Activated CD4-positive, alpha-beta T cell treated with anti-CD3 and anti-CD28 coated beads, Interleukin-2, amount 50 U/mL, for 1 hour (primary cell): ENCODE results near the gene ZNF155.
"Not testable (repeated sequence)": the region's sequence is repeated elsewhere in the genome, so short reads cannot be mapped to it uniquely, and the experiment has no call there.

Experiments
- DNase-seq: peaks from one replicate; pipeline ENCODE4 v3.0.0-alpha.2; 2020

ZNF155 gene

DNA sequence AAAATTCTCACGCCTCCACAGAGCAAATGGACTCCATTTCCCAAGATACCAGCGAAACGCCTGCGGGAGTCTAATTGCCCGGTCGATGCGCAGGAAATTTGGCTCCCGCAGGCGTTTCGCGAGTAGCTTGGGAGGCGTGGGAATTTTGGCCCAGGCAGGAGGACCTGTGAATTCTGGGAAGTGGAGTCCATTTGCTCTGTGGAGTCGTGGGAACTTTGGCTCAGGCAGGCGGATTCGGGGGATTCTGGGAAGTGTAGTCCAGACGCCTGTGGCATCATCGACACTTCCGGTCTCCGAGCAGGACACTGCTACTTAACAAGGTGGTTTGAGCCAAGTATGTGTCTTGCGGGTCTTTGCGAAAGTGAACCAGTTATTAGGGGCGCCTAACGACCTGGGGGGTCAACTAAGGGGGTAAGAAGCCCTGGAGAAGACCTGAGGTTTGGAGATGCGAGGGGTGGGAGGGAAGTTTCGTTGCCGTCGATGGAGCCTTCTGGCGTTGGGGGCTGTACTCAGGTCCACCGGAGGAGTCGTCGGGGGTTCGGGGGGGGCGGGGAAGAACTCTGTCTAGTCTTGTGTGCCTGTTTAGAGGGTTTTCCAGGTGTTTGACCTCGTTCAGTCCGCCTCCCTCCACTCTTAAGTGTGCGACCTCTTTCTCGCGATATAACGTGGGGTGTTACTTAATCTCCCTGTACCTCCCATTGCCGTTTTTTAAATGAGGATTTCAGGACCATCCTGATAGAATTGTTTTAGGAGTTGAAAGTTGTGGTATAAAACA is at the start of gene ZNF155:
Gene ZNF155 (plus strand): TSS at position 277 of the 775 bp plus-strand sequence. CDS start 4,356 bp downstream, outside the sequence.
- peak; percentile 54 for DNase-seq

DNA sequence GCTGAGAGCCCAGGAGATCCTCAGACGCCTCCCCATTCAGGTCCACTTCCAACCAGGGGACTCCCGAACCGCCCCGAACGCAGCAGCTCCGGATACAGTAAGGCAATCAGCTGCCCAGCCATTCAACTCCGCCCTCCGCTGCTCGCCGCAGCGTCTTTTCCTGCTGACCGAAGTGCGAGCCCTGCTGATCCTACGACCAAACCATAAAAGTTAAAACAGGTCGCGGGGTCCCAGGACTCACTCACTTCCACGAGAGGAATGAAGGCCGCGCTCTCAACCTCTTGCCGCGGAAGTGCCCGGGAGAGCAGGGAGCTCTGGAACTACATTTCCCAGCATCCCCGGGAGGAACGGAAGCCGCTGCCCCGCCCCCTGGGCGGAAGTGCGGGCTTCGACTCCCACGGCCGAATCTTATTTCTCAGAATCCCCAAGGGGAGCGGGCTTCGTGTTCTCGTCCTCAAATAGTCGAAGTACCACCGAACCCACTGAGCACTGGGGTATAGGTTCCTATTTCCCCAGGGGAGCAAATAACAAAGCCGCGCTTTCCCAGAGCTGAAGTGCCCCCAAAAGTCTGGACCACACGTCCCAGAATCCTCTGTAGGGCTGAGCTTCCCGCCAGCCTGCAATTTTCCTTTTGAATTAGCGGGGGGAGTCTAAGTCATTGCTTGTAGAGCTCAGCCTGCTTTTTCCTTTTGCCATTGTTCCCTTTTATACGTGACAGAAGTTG is 48.8 kb upstream of the ZNF155 start, which contains the start of gene ZNF45:
Gene ZNF45 (minus strand): TSS at position 298 of the 724 bp plus-strand sequence. CDS start 13,097 bp downstream, outside the sequence.
- DNase-seq: peak; percentile 81

DNA sequence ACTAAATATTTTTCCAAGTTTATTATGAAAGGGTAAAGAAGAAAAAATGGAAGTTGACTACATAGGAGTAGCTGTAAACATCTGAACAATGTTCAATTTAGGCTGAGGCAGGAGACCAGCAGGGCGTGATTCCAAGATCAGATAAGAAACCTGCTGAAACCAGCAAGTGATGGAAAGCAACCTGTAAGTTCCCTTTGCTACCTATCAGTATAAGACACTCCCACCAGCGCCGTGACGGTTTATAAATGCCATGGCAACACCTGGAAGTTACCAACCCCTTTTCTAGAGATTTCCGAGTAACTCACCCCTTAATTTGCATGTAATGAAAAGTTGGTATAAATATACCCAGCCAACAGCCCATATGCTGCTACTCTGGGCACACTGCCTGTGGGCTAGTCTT is 47.8 kb upstream of the ZNF155 start:
- no peak for DNase-seq

DNA sequence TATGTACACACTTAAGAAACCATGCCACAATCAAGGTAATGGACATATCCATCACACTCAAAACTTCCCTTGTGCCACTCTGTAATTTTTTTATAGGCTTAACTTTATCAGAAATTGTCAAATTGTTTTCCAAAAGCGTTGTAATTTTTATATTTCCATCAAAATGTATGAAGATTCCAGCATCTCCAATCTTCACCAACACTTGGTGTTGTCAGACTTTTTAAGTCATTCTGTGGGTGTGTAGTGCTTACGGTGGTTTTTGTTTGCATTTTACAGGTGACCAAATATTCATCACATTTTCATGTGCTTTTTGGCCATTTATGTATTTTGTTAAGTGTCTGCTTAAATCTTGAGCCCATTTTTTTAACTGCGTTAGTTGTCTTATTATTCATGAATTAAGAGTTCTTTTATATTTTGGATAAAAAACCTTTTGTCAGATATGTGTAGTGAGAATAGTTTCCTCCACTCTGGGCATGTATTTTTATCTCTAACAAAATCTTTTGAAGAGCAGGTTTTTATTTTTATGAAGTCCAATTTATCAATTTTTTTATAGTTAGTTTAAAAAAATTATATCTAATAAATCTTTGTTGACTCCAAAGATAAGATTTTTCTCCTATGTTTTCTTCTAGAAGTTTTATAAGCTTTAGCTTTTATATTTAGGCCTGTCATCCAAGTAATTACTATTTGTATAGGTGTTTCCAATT is 44.3 kb upstream of the ZNF155 start:
- DNase-seq: no peak

DNA sequence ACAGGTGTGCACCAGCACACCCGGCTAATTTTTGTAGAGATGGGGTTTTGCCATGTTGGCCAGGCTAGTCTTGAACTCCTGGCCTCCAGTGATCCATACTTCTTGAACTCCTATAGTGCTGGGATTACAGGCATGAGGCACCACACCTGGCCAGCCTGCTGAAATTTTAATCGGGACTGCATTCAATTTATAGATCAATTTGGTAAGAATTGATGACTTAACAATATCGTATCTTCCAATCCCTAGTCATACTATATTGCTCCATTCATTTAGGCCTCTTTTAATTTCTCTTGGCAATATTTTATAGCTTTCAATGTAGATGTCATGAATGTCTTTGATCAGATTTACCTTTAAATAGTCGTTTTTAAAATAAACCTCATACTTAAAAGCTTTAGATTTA is 43.3 kb upstream of the ZNF155 start:
- DNase-seq: no peak

DNA sequence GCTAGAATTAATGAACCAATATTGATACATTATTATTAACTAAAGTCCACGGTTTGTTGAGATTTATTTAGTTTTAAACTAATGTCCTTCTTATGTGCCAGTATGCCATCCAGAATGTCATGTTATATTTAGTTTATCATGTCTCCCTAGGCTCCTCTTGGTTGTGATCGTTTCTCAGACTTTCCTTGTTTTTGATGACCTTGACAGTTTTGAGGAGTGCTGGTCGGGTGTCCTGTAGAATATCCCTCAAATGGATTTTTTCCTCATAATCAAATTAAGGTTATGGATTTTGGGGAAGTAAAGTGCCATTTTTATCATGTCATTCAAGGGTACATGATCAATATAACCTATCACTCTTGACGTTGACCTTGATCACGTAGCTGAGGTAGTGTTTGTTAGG is 42.8 kb upstream of the ZNF155 start:
- DNase-seq: no peak

DNA sequence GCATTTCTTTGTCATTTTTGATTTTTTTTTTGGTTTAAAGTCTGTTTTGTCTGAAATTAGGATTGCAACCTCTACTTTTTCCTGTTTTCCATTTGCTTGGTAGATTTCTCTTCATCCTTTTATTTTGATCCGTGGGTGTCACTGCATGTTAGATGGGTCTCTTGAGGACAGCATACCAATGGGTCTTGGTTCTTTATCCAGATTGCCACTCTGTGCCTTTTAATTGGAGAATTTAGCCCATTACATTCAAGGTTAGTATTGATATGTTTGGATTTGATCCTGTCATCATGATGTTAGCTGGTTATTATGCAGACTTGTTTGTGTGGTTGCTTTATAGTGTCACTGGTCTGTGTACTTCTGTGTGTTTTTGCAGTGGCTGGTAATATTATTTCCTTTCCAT is 36.6 kb upstream of the ZNF155 start:
- DNase-seq: not testable (repeated sequence)

DNA sequence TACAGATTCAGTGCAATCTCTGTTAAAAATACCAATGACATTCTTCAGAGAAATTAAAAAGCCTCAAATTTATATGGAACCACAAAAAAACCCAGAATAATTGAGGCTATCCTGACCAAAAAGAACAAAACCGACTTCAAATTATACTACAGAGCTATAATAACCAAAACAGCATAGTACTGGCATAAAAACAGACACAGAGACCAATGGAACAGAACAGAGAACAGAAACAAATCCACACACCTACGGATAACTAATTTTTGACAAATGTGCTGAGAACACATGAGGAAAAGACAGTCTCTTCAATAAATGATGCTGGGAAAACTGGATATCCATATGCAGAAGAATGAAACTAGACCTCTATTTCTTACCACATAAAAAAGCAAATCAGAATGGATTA is 34.2 kb upstream of the ZNF155 start:
- not testable (repeated sequence) for DNase-seq

DNA sequence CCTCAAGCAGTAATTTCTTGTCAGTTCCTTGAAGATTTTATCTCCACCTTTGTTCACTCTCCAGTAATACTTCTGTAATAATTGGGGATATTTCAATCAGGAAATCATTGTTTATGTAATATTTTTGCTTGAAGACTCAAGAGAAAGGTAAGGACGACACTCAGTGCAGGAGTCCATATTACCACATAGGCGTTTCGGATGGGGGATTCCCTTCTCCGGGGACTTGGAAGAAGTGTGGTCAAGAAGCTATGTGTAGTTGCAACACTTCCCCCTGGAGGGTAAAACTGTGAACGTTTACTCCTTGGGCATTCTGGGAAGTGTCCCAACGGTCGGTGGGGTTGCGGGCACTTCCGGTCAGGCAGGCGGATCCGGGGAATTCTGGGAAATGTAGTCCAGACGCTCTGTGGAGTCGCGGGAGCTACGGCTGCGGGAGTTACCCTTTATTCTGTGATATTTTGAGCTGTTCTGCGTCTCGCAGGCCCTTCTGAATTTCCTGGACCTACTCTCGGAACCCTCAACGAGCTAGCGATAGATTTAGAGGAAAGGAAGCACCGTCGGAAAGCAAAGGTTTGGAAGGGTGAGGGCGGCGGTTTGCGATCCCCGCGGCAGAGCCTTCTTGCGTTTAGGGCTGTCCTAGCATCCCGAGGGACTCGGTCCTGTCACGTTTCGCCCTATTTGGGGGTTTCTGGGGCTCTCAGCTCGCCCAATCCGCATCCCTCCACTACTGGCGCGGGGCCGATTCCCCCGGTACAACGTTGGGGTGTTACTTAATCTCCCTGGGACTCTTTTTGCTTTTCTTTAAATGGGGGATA is 32.9 kb upstream of the ZNF155 start, which contains the start of gene ZNF221:
Gene ZNF221 (plus strand): TSS at position 395 of the 812 bp plus-strand sequence. CDS start 11,499 bp downstream, outside the sequence.
- peak; percentile 24 for DNase-seq

DNA sequence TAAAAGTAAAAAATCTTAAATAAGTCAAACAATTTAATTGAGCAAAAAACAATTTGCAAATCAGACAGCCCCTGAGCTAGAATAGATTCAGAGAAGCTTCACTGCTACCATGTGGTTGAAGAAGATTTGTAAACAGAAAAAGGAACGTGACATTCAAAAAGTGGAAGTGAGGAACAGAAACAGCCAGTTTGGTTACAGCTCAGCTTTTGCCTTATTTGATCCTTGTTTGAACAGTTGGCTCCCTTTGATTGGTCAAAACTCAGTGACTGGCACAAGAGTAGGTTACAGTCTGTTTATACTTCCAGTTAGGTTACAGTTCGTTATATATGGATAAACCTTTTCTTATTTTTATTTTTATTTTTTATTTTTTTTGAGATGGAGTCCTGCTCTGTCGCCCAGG is 27.2 kb upstream of the ZNF155 start:
- DNase-seq: no peak

DNA sequence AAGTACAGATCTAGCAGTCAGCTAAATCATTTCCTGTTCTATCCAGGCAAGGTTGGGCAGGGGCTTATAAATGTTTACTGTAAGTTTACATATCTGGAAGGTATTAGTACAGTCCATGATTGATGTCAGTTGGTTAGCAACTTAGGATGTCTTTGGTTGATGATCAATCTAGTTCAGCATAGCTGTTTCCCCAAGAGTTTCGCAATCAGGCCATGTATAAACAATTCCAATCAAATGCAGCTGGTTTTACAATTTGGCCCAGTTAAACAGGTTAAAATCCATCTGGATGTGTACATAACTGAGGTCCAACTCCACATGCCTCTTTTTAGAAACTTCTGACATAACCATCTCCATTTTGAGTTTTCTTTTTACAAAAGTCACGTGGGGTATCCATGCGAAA is 26.1 kb upstream of the ZNF155 start:
- DNase-seq: no peak

DNA sequence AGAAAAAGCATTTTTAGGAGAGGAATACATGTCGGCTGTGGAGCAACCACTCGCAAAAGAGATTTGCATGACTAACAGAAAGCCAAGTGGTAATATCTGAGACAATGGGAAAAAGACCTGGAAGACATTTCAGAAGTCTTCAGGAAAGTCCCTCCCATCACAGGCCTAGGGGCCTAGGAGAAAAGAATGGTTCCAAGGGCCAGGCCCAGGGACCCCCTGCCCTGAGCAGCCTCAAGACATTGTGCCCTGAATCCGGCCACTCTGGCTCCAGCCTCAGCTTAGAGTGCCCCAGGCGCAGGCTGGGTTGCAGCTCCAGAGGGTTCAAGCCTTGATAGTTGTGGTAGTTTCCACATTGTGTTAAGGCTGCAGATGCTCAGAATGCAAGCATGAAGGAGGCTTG is 23.6 kb upstream of the ZNF155 start:
- DNase-seq: no peak

DNA sequence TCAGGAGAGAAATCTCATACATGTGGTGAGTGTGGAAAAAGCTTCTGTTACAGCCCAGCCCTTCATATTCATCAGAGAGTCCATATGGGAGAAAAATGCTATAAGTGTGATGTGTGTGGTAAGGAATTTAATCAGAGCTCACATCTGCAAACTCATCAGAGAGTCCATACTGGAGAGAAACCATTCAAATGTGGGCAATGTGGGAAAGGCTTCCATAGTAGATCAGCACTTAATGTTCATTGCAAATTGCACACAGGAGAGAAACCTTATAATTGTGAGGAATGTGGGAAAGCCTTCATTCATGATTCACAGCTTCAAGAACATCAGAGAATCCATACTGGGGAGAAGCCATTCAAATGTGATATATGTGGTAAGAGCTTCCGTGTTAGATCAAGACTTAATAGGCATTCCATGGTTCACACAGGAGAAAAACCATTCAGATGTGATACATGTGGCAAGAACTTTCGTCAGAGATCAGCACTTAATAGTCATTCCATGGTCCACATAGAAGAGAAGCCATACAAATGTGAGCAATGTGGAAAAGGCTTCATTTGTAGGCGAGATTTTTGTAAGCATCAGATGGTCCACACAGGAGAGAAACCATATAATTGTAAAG is 17.8 kb upstream of the ZNF155 start:
- no peak for DNase-seq

DNA sequence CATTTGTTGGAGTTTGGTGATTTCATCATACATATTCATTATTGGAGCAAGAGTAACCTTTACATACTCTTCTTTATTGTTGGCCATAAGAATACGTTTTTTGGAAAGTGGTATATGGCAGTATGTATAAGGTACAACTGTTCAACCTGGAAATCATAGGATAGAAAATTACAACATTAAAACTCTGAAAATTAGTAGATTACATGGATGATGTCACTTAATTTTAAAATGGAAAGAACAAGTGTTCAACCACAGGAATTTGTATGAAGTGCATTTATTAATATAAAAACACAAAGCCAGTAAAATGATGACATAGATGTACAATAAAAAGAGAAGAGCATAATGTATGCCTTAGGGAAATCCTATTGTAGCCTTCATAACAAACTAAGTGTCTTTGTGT is 7.3 kb upstream of the ZNF155 start:
- no peak for DNase-seq

DNA sequence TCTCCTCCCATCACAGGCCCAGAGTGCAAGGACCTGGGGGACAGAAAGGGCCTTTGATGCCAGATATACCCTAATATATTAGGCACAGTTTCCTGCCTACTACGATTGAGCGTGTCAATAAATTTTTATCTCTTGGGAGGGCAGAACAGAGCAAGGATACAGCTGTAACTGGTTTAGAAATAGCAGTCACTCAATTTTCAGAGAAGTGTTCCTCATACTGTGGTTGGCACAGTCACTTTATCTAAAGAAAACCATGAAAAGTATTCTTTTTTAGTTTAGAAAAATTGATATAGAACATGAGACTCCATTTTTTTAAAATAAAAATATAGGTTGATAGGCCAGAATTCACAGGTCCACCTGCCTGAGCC is 460 bp upstream of the ZNF155 start:
- DNase-seq: no peak

DNA sequence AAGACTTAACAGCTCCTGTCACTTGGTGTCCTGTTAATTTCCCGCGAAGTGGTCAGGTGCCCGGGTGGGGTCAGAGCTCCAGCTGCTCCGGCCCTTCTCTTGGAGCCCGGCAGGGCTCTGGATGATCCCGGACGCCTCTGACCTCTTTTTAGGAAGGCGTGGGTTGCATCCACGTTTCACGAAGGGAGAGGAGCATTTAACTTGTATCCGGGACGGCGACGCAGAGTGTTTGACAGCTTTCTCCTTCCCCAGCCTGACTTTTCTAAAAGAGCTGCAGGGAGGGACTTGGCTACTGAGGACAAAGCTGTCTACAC is 656 bp downstream of the ZNF155 start:
- DNase-seq: no peak

DNA sequence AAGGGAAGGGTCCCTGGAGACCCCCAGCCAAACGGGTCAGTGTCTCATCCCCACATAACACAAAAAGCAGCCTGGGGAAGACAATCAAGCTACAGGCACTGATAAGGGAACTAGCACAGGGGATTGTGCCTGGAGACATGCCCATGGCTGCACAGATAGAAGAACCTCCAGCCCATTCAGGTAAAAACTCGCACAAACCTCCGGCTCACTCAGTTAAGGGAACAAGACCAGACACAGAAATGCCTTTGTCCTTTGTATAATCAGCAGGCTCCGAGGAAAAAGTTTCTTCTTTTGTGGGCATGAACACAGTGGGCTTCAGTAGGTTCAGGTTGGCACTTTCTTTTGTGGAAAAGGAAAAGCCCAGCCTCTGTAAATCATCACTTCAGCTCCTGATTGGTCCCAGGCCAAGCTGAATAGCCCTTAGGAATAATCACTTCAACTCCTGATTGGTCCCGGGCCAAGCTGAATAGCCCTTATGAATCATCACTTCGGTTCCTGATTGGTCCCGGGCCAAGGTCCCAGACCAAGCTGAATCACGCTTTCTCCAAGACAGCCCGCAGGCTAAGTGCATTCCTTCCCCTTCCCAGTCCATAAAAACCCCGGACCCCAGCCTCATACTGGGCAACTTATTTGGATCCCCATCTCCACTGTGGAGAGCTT is 13.8 kb downstream of the ZNF155 start:
- no peak for DNase-seq

DNA sequence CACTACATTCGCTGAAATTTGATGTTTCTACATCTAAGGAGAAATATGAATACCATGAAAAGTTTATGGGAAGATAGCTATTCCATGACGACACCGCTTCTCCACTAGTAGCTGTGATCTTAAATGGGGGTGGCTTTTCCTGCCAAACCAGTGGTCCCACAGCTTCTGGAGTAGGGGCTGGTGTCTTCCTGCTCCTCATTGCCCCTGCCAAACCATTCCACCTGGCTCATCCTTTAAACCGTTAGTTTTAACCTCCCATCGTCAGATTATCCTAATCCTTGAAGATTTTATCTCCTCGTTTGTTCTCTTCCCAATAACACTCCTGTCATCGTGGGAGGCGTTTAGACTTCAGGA is 18.2 kb downstream of the ZNF155 start:
- no peak for DNase-seq

DNA sequence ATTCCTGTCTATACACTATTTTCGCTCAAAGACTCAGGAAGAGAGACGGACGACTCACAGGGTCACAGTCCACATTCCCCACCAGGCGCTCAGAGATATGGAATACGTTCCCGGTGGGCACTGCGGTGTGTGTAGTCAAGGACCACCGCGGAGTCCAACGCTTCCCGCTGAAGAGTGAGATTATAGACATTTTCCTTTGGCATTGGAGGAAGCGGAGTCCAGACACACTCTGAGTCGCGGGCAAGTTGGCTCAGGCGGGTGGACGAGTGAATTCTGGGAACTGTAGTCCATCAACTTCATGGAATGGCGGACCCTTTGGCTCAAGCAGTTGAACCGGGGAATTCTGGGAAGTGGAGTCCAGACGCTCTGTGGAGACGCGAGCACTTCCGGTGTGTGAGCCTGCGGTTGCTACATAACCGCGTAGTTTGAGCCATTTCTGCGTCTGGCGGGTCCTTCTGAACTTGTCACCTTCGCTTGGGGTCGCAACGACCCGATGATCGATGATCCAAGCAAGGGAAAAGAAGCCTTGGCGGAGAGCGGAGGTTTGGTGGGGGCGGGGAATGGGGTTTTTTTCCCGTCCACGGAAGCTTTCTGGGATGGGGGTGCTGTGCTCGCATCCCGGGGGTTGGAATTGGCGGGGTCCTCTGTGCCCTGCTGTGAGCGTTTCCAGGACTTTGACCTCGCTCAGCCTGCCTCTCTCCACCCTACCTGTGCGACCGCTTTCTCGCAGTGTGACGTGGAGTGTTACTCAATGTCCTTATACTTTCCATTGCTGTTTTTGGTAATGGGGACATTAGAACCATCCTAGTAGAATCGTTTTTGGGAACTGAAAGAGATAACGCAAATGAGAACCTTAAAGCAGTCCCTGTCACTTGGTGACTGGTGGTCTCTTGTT is 18.8 kb downstream of the ZNF155 start, which contains the start of gene ZNF230:
Gene ZNF230 (plus strand): TSS at position 392 of the 895 bp plus-strand sequence. CDS start 4,122 bp downstream, outside the sequence.
- DNase-seq: peak; percentile 75

DNA sequence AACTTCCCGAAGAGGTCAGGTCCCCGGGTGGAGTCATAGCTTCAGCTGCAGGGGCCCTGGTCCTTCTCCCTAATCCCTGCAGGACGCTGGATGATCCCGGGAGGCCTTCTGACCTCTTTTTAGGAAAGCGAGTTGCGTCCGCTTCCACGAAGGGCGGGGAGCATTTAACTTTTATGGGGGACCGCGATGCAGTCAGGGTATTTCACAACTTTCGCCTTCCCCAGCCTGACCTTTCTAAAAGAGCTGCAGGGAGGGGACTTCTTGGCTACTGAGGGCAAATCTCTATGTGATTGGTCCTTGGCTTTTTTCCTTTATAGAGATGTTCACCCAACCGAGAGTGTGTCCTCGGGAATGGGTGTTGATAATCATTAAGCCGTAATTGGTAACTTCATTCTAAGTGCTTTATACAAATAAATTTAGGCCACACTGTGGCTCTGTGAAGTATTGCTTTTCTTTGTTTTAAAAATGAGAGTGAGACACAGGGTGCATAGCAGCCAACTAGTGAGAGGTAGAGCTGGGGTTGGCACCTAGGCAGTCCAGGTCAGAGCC is 19.5 kb downstream of the ZNF155 start:
- no peak for DNase-seq
